Naive thymus-derived CD4-positive, alpha-beta T cell (primary cell): ENCODE data around the gene MRGPRD. TPM values are rescaled to one million over a fixed set of nuclear protein-coding genes. Genes with fewer than 3 reads are reported as not detected.

Source experiments
- ATAC-seq: fragments of 150-1000 bp; cut with Tn5 transposase; 2 replicates; pipeline ENCODE4 v1.10.0; 2021; ENCODE audit warnings: mild to moderate bottlenecking, moderate library complexity
- CTCF ChIA-PET: fragments of 350-600 bp; sonication (Branson Sonifier 250); formaldehyde crosslinking; loops from one replicate; lab custom pipeline; 2021; ENCODE audit warnings: antibody characterized with exemption; lab: Charles Lee
- POLR2A ChIA-PET: fragments of 350-600 bp; sonication (Branson Sonifier 250); formaldehyde crosslinking; loops from one replicate; lab custom pipeline; 2021; ENCODE audit warnings: antibody characterized with exemption, inconsistent platforms; lab: Charles Lee
- DNase-seq, 9 donors: peaks; one replicate each; pipeline versions ENCODE4 v3.0.0 to v3.0.0-alpha.2; 2020 to 2022; ENCODE audit warnings: mixed read lengths in 1 of 9
- H3K27ac ChIP-seq: one replicate; pipeline ENCODE4 v1.7.0; 2013; ENCODE audit warnings: mild to moderate bottlenecking, low read depth, low read length, moderate library complexity
- H3K27me3 ChIP-seq, 2 donors: one replicate each; pipeline ENCODE4 v1.7.0; 2013; ENCODE audit warnings: low read length in 2 of 2, mild to moderate bottlenecking in 2 of 2, moderate library complexity in 2 of 2; ENCODE audit not compliant: control insufficient read depth in 2 of 2, insufficient read depth in 2 of 2
- H3K36me3 ChIP-seq, 3 experiments: 1 replicate in 2 of 3; 2 replicates in 1 of 3; pipeline ENCODE4 v1.7.0; 2013; ENCODE audit warnings: low read length in 3 of 3, mild to moderate bottlenecking in 3 of 3, moderate library complexity in 1 of 3; ENCODE audit not compliant: insufficient read depth in 3 of 3, control insufficient read depth in 2 of 3
- H3K4me1 ChIP-seq, 2 donors: one replicate each; pipeline ENCODE4 v1.7.0; 2013; ENCODE audit warnings: low read length in 2 of 2, mild to moderate bottlenecking in 2 of 2, moderate library complexity in 1 of 2; ENCODE audit not compliant: control insufficient read depth in 2 of 2, insufficient read depth in 2 of 2
- H3K4me3 ChIP-seq: 2 replicates; pipeline ENCODE4 v1.7.0; 2013; ENCODE audit warnings: mild to moderate bottlenecking, low read length
- H3K9me3 ChIP-seq, 3 experiments: 1 replicate in 2 of 3; 2 replicates in 1 of 3; pipeline ENCODE4 v1.7.0; 2013; ENCODE audit warnings: low read length in 3 of 3; ENCODE audit not compliant: control insufficient read depth in 2 of 3
- H3K27ac Mint-ChIP-seq, 9 donors: one replicate each; pipeline ENCODE4 v1.8.0; 2020 to 2022; ENCODE audit warnings: mixed read lengths in 9 of 9, mild to moderate bottlenecking in 8 of 9, moderate library complexity in 5 of 9, inconsistent platforms in 2 of 9
- H3K27me3 Mint-ChIP-seq, 5 donors: one replicate each; pipeline ENCODE4 v1.8.0; 2021 to 2022; ENCODE audit warnings: mixed read lengths in 5 of 5, mild to moderate bottlenecking in 1 of 5
- H3K36me3 Mint-ChIP-seq, 5 donors: one replicate each; pipeline ENCODE4 v1.8.0; 2020 to 2022; ENCODE audit warnings: mixed read lengths in 5 of 5, mild to moderate bottlenecking in 3 of 5, inconsistent platforms in 1 of 5
- H3K4me1 Mint-ChIP-seq, 7 donors: one replicate each; pipeline ENCODE4 v1.8.0; 2020 to 2022; ENCODE audit warnings: mixed read lengths in 7 of 7, mild to moderate bottlenecking in 3 of 7, inconsistent platforms in 1 of 7
- H3K4me3 Mint-ChIP-seq, 10 donors: one replicate each; pipeline ENCODE4 v1.8.0; 2020 to 2022; ENCODE audit warnings: mild to moderate bottlenecking in 10 of 10, mixed read lengths in 10 of 10, moderate library complexity in 6 of 10, inconsistent platforms in 2 of 10
- H3K9me3 Mint-ChIP-seq, 11 donors: one replicate each; pipeline ENCODE4 v1.8.0; 2020 to 2022; ENCODE audit warnings: mixed read lengths in 11 of 11, mild to moderate bottlenecking in 4 of 11, inconsistent platforms in 1 of 11, moderate library complexity in 1 of 11
- intact Hi-C, 2 donors: fragments of 100-400 bp; cut with micrococcal nuclease; formaldehyde crosslinking; loops; one replicate each; pipeline ENCODE4 v1.15.1; 2023
- polyA plus RNA-seq, 2 donors: library from polyadenylated mRNA; unstranded; fragments of 300-500 nt; fragmentation: Illumina TruSeq; gene quantifications; one replicate each; pipeline ENCODE4 v1.2.3, GENCODE V29; 2021
- total RNA-seq, 6 experiments: library from RNA in 5 of 6; stranded (reverse) in 5 of 6; gene quantifications; 1 replicate in 5 of 6; 2 replicates in 1 of 6; pipeline ENCODE4 v1.2.3 and lab custom pipeline; 2021 to 2026

Gene MRGPRD
- total and polyA plus RNA-seq, 7 experiments from 2014 or later, result 0.25 TPM; not detected in 6

DNA sequence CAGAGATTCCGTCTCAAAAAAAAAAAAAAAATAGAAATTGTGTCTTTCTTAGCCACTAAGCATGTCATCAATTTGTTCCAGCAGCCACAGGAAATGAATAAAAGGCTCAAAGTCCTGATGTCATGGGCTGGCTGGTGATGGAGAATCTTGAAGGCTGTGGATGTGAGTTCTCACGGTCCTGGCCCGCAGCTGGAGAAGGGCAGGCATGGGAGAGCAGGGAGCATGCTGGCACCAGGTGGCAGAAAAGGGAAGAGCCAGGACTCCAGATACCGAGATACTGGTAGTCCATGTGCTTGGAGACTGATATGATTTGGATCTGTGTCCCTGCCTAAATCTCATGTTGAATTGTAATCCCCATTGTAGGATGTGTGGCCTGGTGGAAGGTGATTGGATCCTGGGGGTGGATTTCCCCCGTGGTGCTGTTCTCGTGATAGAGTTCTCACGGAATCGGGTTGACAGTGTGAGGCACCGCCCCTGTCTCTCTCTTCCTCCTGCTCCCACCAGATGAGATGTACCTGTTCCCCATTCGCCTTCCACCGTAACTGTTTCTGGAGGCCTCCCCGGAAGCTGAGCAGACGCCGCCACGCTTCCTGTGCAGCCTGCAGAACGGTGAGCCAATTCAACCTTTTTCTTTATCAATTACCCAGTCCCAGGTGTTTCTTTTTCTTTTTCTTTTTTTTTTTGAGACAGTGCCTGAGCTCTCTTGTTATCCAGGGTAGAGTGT is 18.1 kb downstream of the MRGPRD start:
- H3K36me3 ChIP-seq, result no peaks in the 10 kb centered on the region
- H3K4me1 ChIP-seq, result peaks cover 3 to 15% of the 10 kb centered on the region in 2 donors
- H3K9me3 Mint-ChIP-seq, result peaks cover 0 to 3% (median 0%) of the 10 kb centered on the region in 11 donors
- H3K36me3 Mint-ChIP-seq, result peaks cover 0 to 31% (median 0%) of the 10 kb centered on the region in 5 donors
- ATAC-seq (peak; percentile 70), DNase-seq (peak in 7 of 9 donors; percentile 28 to 64 (median 46))
- peak overlapping the region; percentile 31 to 78 (median 64) for H3K4me3 Mint-ChIP-seq
- peak overlapping the region; percentile 42 for H3K27ac ChIP-seq
- CTCF ChIA-PET, result no interaction called here
- intact Hi-C loops, result loop anchor here in 1 of 2 donors (5.0 kb wide), 1 partner anchor 60 kb away; the partner anchor contains the start of genes IGHMBP2 and MRPL21
- H3K27me3 ChIP-seq, result no peaks in the 10 kb centered on the region
- peaks cover 0 to 2% (median 0%) of the 10 kb centered on the region in 5 donors for H3K27me3 Mint-ChIP-seq
- no peaks in the 10 kb centered on the region for H3K9me3 ChIP-seq
- H3K27ac Mint-ChIP-seq, result peak overlapping the region; percentile 47 to 97 (median 90)
- H3K4me3 ChIP-seq, result no peak overlapping the region
- POLR2A ChIA-PET, result no interaction called here
- peaks cover 0 to 39% (median 17%) of the 10 kb centered on the region in 7 donors for H3K4me1 Mint-ChIP-seq

DNA sequence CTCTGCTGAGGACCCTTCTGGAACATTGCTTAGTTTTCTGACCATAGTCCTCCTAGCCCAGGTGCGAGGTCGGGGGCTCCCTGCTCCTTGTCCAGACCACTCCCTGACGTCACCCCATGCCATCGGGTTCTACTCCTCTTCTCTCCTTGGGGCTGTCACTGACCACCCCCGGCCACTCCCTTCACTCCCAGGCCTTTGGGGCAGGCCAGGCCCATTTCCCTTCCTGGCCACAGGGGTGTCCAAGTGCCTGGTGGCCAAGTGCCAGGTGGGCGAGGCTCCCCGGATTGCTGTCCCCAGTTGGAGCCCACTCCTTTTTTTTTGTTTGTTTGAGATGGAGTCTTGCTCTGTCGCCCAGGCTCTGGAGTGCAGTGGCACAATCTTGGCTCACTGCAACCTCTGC is 19.5 kb downstream of the MRGPRD start:
- H3K27me3 Mint-ChIP-seq, result no peaks in the 10 kb centered on the region
- Histone ChIP-seq H3K9me3 (no peaks in the 10 kb centered on the region), H3K36me3 (no peaks in the 10 kb centered on the region), H3K4me3 (no peak overlapping the region), H3K27me3 (no peaks in the 10 kb centered on the region), H3K27ac (no peak overlapping the region), H3K4me1 (peaks cover 2 to 9% of the 10 kb centered on the region in 2 donors)
- H3K36me3 Mint-ChIP-seq, result peaks cover 0 to 26% (median 0%) of the 10 kb centered on the region in 5 donors
- ATAC-seq (no peak), DNase-seq (no peak)
- CTCF ChIA-PET, result no interaction called here
- H3K27ac Mint-ChIP-seq, result no peak overlapping the region
- peaks cover 1 to 36% (median 16%) of the 10 kb centered on the region in 7 donors for H3K4me1 Mint-ChIP-seq
- POLR2A ChIA-PET, result no interaction called here
- peaks cover 0 to 6% (median 0%) of the 10 kb centered on the region in 11 donors for H3K9me3 Mint-ChIP-seq
- intact Hi-C loops, result loop anchor here in 1 of 2 donors (5.0 kb wide), 1 partner anchor 59 kb away; the partner anchor contains the start of genes IGHMBP2 and MRPL21
- H3K4me3 Mint-ChIP-seq, result no peak overlapping the region

DNA sequence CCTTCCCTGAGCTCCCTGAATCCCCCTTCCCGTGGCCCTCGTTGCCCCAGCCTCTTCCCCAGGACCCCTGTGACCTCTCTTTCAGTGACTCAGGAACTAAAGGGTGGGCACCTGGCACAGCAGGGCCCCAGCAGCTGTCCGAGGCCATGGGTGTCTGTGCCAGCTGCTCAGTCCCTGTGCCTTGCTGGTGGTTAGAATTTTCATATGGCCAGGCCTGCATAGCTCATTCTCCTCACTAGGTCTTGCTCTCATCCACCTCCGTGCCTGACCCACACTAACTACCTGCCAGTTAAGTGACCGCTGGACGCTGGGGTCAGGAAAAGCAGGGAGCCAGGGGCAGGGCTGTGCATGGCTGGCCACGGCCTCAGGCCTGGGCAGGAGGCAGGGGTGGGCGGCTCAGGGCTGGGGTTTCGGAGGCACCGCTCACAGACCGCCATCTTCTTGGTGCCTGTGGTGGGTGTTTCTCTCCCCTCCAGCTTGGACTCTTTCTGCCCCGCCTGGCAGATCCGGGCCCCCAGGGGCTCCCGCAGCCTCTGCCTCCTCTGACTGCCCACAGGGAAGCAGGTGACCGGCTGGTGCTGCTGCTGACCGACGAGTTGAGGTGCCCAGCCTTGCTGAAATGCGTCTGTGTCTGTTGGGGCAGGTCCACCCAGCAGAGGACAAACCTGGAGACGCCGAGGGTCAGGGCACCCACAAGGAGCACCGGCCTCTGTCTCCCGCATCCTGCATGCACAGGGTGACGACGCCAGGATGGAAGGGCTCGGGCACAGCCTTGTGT is 20.3 kb downstream of the MRGPRD start:
- Mint-ChIP-seq H3K4me1 (peaks cover 0 to 28% (median 9%) of the 10 kb centered on the region in 7 donors), H3K4me3 (no peak overlapping the region), H3K9me3 (peaks cover 0 to 6% (median 0%) of the 10 kb centered on the region in 11 donors), H3K27ac (no peak overlapping the region), H3K27me3 (no peaks in the 10 kb centered on the region), H3K36me3 (peaks cover 0 to 24% (median 0%) of the 10 kb centered on the region in 5 donors)
- ChIA-PET POLR2A (no interaction called here), CTCF (no interaction called here)
- Histone ChIP-seq H3K27ac (no peak overlapping the region), H3K9me3 (no peaks in the 10 kb centered on the region), H3K27me3 (no peaks in the 10 kb centered on the region), H3K4me1 (peaks cover 0 to 8% of the 10 kb centered on the region in 2 donors), H3K4me3 (no peak overlapping the region), H3K36me3 (no peaks in the 10 kb centered on the region)
- intact Hi-C loops, result loop anchor here in 1 of 2 donors (5.0 kb wide), 1 partner anchor 58 kb away; the partner anchor contains the start of genes IGHMBP2 and MRPL21
- DNase-seq, result no peak
- no peak for ATAC-seq

DNA sequence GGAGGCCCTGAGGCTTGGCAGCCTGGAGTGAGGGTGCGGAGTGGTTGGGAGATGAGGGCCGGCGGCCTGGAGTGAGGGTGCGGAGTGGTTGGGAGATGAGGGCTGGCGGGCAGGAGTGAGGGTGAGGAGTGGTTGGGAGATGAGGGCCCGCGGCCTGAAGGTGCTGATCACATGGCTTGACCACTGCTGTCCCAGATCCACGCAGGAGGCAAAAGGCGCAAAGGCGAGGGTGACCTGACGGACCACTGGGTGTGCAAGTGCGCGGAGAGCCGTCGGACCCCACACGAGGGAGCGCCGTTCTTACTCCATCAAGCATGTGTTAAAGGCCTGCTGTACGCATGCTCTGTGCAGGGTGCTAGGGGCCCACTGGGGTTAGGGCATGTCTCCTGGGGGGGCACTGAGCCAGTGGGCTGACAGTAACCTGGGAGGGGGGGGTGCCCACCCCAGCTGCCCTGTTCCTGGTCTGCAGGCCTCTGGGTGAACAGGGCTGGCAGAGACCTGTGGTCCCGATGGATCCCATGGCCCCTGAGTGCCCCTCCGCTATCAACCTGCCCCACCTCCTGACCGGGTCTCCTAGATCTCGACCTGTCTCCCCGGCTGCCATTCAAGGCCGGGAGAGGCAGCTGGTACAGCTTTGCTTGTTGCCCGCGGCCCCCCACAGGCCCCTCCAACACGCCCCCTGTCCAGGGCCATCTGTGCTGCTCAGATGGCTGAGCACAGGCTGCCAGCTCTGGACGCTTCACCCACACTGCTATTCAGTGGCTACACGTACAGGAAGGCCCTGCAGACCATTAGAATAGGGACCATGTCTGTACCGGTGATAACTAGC is 21.1 kb downstream of the MRGPRD start:
- H3K27me3 ChIP-seq, result no peaks in the 10 kb centered on the region
- no peak overlapping the region for H3K4me3 ChIP-seq
- POLR2A ChIA-PET, result no interaction called here
- no peaks in the 10 kb centered on the region for H3K9me3 ChIP-seq
- H3K27ac Mint-ChIP-seq, result no peak overlapping the region
- H3K27ac ChIP-seq, result no peak overlapping the region
- no peak for DNase-seq
- H3K36me3 Mint-ChIP-seq, result peaks cover 0 to 19% (median 0%) of the 10 kb centered on the region in 5 donors
- peaks cover 0 to 25% (median 11%) of the 10 kb centered on the region in 7 donors for H3K4me1 Mint-ChIP-seq
- H3K27me3 Mint-ChIP-seq, result no peaks in the 10 kb centered on the region
- no peak overlapping the region for H3K4me3 Mint-ChIP-seq
- intact Hi-C loops, result loop anchor here in 1 of 2 donors (5.0 kb wide), 1 partner anchor 57 kb away; the partner anchor contains the start of genes IGHMBP2 and MRPL21
- H3K36me3 ChIP-seq, result no peaks in the 10 kb centered on the region
- no peak for ATAC-seq
- peaks cover 0 to 6% (median 0%) of the 10 kb centered on the region in 11 donors for H3K9me3 Mint-ChIP-seq
- peaks cover 0 to 8% of the 10 kb centered on the region in 2 donors for H3K4me1 ChIP-seq
- CTCF ChIA-PET, result no interaction called here

DNA sequence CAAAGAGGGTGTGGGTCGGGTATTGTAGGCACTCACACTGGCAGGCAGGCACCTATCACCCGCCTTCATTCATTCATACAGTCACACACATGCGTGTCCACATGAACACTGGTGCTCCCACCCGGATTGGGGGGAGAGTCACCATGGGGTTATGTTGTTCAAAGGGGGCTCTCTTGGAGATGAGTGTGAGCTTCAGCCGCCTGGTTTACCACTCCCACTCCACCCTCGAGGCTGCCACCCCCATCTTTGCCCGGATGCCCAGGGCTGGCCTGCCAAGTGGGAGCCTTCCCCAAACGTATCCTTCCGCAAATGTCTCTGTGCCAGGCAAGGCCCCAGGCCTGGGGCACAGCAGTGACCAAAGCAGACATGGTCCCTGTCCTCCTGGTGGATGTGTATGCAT is 22.6 kb downstream of the MRGPRD start:
- intact Hi-C loops, result no loop called here

More for the DNA sequence above, 22.6 kb downstream of the MRGPRD start:
- no peaks in the 10 kb centered on the region for H3K27me3 Mint-ChIP-seq
- Histone ChIP-seq H3K4me1 (peaks cover 0 to 2% of the 10 kb centered on the region in 2 donors), H3K27ac (no peak overlapping the region), H3K27me3 (no peaks in the 10 kb centered on the region), H3K4me3 (no peak overlapping the region), H3K36me3 (no peaks in the 10 kb centered on the region), H3K9me3 (no peaks in the 10 kb centered on the region)
- ATAC-seq, result no peak
- H3K36me3 Mint-ChIP-seq, result peaks cover 0 to 8% (median 0%) of the 10 kb centered on the region in 5 donors
- CTCF ChIA-PET, result no interaction called here
- peaks cover 5 to 13% (median 9%) of the 10 kb centered on the region in 7 donors for H3K4me1 Mint-ChIP-seq
- H3K9me3 Mint-ChIP-seq, result peaks cover 0 to 6% (median 0%) of the 10 kb centered on the region in 11 donors
- no peak for DNase-seq
- POLR2A ChIA-PET, result interaction anchor here (1.2 kb wide), 1 partner anchor 16 kb away, joined by 3 read pairs; no protein-coding TSS in a partner anchor
- no peak overlapping the region for H3K27ac Mint-ChIP-seq
- no peak overlapping the region for H3K4me3 Mint-ChIP-seq
